ENCODE results near the gene COL9A2.

The COL9A2 gene

GRCh38 chr1:40273547-40274166 lies 43.4 kb downstream of the COL9A2 start:
- no peak overlapping the region for H3K4me3 ChIP-seq (replicated peaks; ENCODE audit: low read depth, low read length)
- no peak for TF ChIP-seq CTCF (IDR thresholded peaks at IDR 0.05; ENCODE audit: low read depth, low read length, missing control alignments)
- no peak for DNase-seq (ENCODE audit: extremely low read depth, low read depth)

GRCh38 chr1:40272653-40273213 lies 44.4 kb downstream of the COL9A2 start:
- no peak for DNase-seq (ENCODE audit: extremely low read depth, low read depth)
- TF ChIP-seq CTCF (IDR thresholded peaks at IDR 0.05; ENCODE audit: low read depth, low read length, missing control alignments) = no peak
- H3K4me3 ChIP-seq (replicated peaks; ENCODE audit: low read depth, low read length) = no peak overlapping the region

- TF ChIP-seq CTCF (IDR thresholded peaks at IDR 0.05; ENCODE audit: low read depth, low read length, missing control alignments) = no peak
- no peak overlapping the region for H3K4me3 ChIP-seq (replicated peaks; ENCODE audit: low read depth, low read length)
- DNase-seq (ENCODE audit: extremely low read depth, low read depth) = no peak
Observed at GRCh38 chr1:40270152-40270834, 46.8 kb downstream of the COL9A2 start.

- no peak for TF ChIP-seq CTCF (IDR thresholded peaks at IDR 0.05; ENCODE audit: low read depth, low read length, missing control alignments)
- no peak overlapping the region for H3K4me3 ChIP-seq (replicated peaks; ENCODE audit: low read depth, low read length)
- DNase-seq (ENCODE audit: extremely low read depth, low read depth) = no peak
Observed at GRCh38 chr1:40268211-40268610, 48.9 kb downstream of the COL9A2 start.

GRCh38 chr1:40267767-40268187 lies 49.3 kb downstream of the COL9A2 start:
- peak; percentile 27 for DNase-seq (ENCODE audit: extremely low read depth, low read depth)
- no peak overlapping the region for H3K4me3 ChIP-seq (replicated peaks; ENCODE audit: low read depth, low read length)
- TF ChIP-seq CTCF (IDR thresholded peaks at IDR 0.05; ENCODE audit: low read depth, low read length, missing control alignments) = no peak

GRCh38 chr1:40266786-40267535 lies 50.1 kb downstream of the COL9A2 start:
- H3K4me3 ChIP-seq (replicated peaks; ENCODE audit: low read depth, low read length) = no peak overlapping the region
- TF ChIP-seq CTCF (IDR thresholded peaks at IDR 0.05; ENCODE audit: low read depth, low read length, missing control alignments) = no peak
- DNase-seq (ENCODE audit: extremely low read depth, low read depth) = no peak
